Loucy (cell line): ENCODE data around the gene TNFRSF13B.

Experiments used
- EZH2phosphoT487 ChIP-seq: fragments of 200-600 bp; IDR thresholded peaks from 2 replicates; pipeline ENCODE4 v1.6.1; 2018; ENCODE audit warnings: antibody characterized with exemption, mild to moderate bottlenecking, moderate library complexity, borderline replicate concordance
- TF ChIP-seq, protein P1 (sequence below): fragments of 200-600 bp; sonication (generic); conservative IDR thresholded peaks from 2 replicates; pipeline ENCODE4 v1.5.1; 2014; ENCODE audit warnings: mild to moderate bottlenecking, antibody characterized with exemption, low read length

DNA sequence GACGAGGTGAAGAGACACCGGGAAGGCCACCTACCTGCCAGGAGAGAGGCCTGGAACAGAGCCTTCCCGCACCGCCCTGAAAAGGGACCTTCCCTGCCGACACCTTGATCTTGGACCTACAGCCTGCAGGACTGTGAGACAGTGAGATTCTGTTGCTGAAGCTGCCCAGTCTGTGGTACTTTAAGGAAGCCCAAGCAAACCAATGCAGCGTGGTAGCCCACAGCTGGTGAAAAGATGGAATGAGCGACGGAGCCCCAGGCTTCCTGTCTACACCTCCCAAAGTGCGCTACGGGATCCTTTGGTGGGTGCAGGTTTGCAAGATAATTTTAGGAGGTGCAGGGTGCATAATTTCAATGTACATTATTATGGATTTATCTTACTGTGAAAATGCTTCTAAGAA lies 33.9 kb downstream of the TNFRSF13B start:
- TF ChIP-seq, protein P1, sequence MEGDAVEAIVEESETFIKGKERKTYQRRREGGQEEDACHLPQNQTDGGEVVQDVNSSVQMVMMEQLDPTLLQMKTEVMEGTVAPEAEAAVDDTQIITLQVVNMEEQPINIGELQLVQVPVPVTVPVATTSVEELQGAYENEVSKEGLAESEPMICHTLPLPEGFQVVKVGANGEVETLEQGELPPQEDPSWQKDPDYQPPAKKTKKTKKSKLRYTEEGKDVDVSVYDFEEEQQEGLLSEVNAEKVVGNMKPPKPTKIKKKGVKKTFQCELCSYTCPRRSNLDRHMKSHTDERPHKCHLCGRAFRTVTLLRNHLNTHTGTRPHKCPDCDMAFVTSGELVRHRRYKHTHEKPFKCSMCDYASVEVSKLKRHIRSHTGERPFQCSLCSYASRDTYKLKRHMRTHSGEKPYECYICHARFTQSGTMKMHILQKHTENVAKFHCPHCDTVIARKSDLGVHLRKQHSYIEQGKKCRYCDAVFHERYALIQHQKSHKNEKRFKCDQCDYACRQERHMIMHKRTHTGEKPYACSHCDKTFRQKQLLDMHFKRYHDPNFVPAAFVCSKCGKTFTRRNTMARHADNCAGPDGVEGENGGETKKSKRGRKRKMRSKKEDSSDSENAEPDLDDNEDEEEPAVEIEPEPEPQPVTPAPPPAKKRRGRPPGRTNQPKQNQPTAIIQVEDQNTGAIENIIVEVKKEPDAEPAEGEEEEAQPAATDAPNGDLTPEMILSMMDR, result no peak
- TF ChIP-seq EZH2phosphoT487, result no peak
